A549 (cell line): ENCODE results near the gene IMPDH2. TPM values are rescaled to one million over a fixed set of nuclear protein-coding genes. Genes with fewer than 3 reads are reported as not detected.
A peak's percentile ranks its signal among the peaks of the same experiment; 100 is the strongest.

Source experiments
- ATAC-seq, 2 experiments: fragments of 200-7000 bp in 1 of 2; fragments of >200 bp in 1 of 2; cut with Nextera tagmentation in 1 of 2; cut with Tn5 transposase in 1 of 2; 3 replicates each; pipeline versions ENCODE4 v1.8.0 to v1.9.1; 2018 to 2020; ENCODE audit warnings: mild to moderate bottlenecking in 1 of 2, moderate library complexity in 1 of 2
- CTCF ChIA-PET: fragments of 300-600 bp; sonication (Branson Sonifier 250); formaldehyde crosslinking; extraction: SDS; loops from one replicate; lab custom pipeline; 2021; ENCODE audit warnings: antibody characterized with exemption, inconsistent platforms; lab: Yijun Ruan, JAX
- POLR2A ChIA-PET: fragments of 350-600 bp; formaldehyde crosslinking; extraction: SDS; loops from one replicate; lab custom pipeline; 2021; ENCODE audit warnings: antibody characterized with exemption, inconsistent platforms; lab: Yijun Ruan, JAX
- DNase-seq, 2 experiments: peaks; one replicate each; pipeline versions ENCODE4 v3.0.0 to v3.0.0-alpha.2; 2011 to 2016; ENCODE audit warnings: low read depth in 1 of 2, low spot score in 1 of 2
- FAIRE-seq: peaks from 2 replicates; lab custom pipeline; 2011; peaks lifted over from hg19 to GRCh38; lab: Jason Lieb, UNC
- H3K27ac ChIP-seq, 2 experiments: fragments of >200 bp; sonication (Bioruptor Twin); formaldehyde crosslinking; 3 replicates each; pipeline ENCODE4 v1.5.1; 2016 to 2017
- H3K4me1 ChIP-seq: fragments of >200 bp; sonication (Bioruptor Twin); formaldehyde crosslinking; 3 replicates; pipeline ENCODE4 v1.6.1; 2016
- H3K4me2 ChIP-seq: fragments of >200 bp; sonication (Bioruptor Twin); formaldehyde crosslinking; 3 replicates; pipeline ENCODE4 v1.6.1; 2016
- H3K4me3 ChIP-seq: fragments of >200 bp; sonication (Bioruptor Twin); formaldehyde crosslinking; 3 replicates; pipeline ENCODE4 v1.5.1; 2016
- H3K9me3 ChIP-seq: fragments of >200 bp; sonication (Bioruptor Twin); formaldehyde crosslinking; 3 replicates; pipeline ENCODE4 v1.6.1; 2016
- BCL3 ChIP-seq: fragments of >200 bp; sonication (Bioruptor Twin); formaldehyde crosslinking; IDR thresholded peaks from 3 replicates; pipeline ENCODE4 v1.6.1; 2016
- CBX8 ChIP-seq: fragments of 200-600 bp; sonication (generic); IDR thresholded peaks from 2 replicates; pipeline ENCODE4 v1.6.1; 2016
- E2F6 ChIP-seq: IDR thresholded peaks from 2 replicates; pipeline ENCODE4 v1.6.1; 2012; ENCODE audit warnings: low read depth, borderline replicate concordance
- EHF ChIP-seq: fragments of 250-450 bp; sonication (Bioruptor Pico); IDR thresholded peaks from 2 replicates; pipeline ENCODE4 v1.5.0; 2020; ENCODE audit warnings: mild to moderate bottlenecking
- ELK1 ChIP-seq: fragments of 150-350 bp; IDR thresholded peaks from 2 replicates; pipeline ENCODE4 v1.6.1; 2014; ENCODE audit warnings: low read depth, mild to moderate bottlenecking, low read length
- EP300 ChIP-seq, 2 experiments: fragments of >200 bp; sonication (Bioruptor Twin); formaldehyde crosslinking; IDR thresholded peaks; 2 replicates in 1 of 2; 3 replicates in 1 of 2; pipeline ENCODE4 v1.6.1; 2016 to 2017
- ESRRA ChIP-seq: fragments of 150-350 bp; IDR thresholded peaks from 2 replicates; pipeline ENCODE4 v1.6.1; 2014; ENCODE audit warnings: mild to moderate bottlenecking, low read length, borderline replicate concordance
- FOSB ChIP-seq: fragments of 250-450 bp; sonication (Bioruptor Pico); IDR thresholded peaks from 2 replicates; pipeline ENCODE4 v1.5.0; 2020; ENCODE audit warnings: mild to moderate bottlenecking, moderate library complexity
- HEYL ChIP-seq: fragments of 250-450 bp; sonication (Bioruptor Pico); IDR thresholded peaks from 2 replicates; pipeline ENCODE4 v1.8.0; 2021; ENCODE audit warnings: mild to moderate bottlenecking, moderate library complexity
- HOXA7 ChIP-seq: fragments of 250-450 bp; sonication (Bioruptor Pico); IDR thresholded peaks from 2 replicates; pipeline ENCODE4 v1.5.0; 2020; ENCODE audit warnings: mild to moderate bottlenecking, moderate library complexity
- HOXB5 ChIP-seq: fragments of 250-450 bp; sonication (Bioruptor Pico); IDR thresholded peaks from 2 replicates; pipeline ENCODE4 v1.5.0; 2020; ENCODE audit warnings: mild to moderate bottlenecking, moderate library complexity
- JUN ChIP-seq, 2 experiments: fragments of >200 bp; sonication (Bioruptor Twin); formaldehyde crosslinking; IDR thresholded peaks; 2 replicates in 1 of 2; 3 replicates in 1 of 2; pipeline ENCODE4 v1.6.1; 2016 to 2017
- JUNB ChIP-seq: fragments of >200 bp; sonication (Bioruptor Twin); formaldehyde crosslinking; IDR thresholded peaks from 2 replicates; pipeline ENCODE4 v1.6.1; 2016
- KDM1A ChIP-seq: fragments of 200-600 bp; sonication (generic); IDR thresholded peaks from 2 replicates; pipeline ENCODE4 v1.6.1; 2016; ENCODE audit warnings: low read depth, mild to moderate bottlenecking
- KDM5A ChIP-seq: fragments of 200-600 bp; sonication (generic); IDR thresholded peaks from 2 replicates; pipeline ENCODE4 v1.6.1; 2016; ENCODE audit warnings: antibody characterized with exemption, mild to moderate bottlenecking
- MAX ChIP-seq: IDR thresholded peaks from 2 replicates; pipeline ENCODE4 v1.6.1; 2012
- MYC ChIP-seq: IDR thresholded peaks from 2 replicates; pipeline ENCODE4 v1.6.1; 2012; ENCODE audit warnings: mild to moderate bottlenecking, inconsistent platforms, low read length, improper control_type of control experiment, borderline replicate concordance
- NR3C1 ChIP-seq: fragments of >200 bp; sonication (Bioruptor Twin); formaldehyde crosslinking; IDR thresholded peaks from 3 replicates; pipeline ENCODE4 v1.6.1; 2017
- PBX3 ChIP-seq: IDR thresholded peaks from 2 replicates; pipeline ENCODE4 v1.6.1; 2012
- PHF8 ChIP-seq: fragments of 200-600 bp; sonication (generic); IDR thresholded peaks from 2 replicates; pipeline ENCODE4 v1.6.1; 2016; ENCODE audit warnings: low read depth, mild to moderate bottlenecking, antibody characterized with exemption, moderate library complexity, borderline replicate concordance
- POLR2A ChIP-seq: IDR thresholded peaks from 2 replicates; pipeline ENCODE4 v1.6.1; 2012; ENCODE audit warnings: mild to moderate bottlenecking, low read length
- RAD21 ChIP-seq, 2 experiments: fragments of >200 bp in 1 of 2; sonication (Bioruptor Twin) in 1 of 2; formaldehyde crosslinking in 1 of 2; IDR thresholded peaks in 1 of 2; conservative IDR thresholded peaks in 1 of 2; 2 replicates in 1 of 2; 3 replicates in 1 of 2; pipeline ENCODE4 v1.6.1; 2012 to 2018; ENCODE audit warnings: inconsistent platforms in 1 of 2
- RARB ChIP-seq: fragments of 250-450 bp; sonication (Bioruptor Pico); IDR thresholded peaks from 2 replicates; pipeline ENCODE4 v1.8.0; 2021; ENCODE audit warnings: mild to moderate bottlenecking, moderate library complexity
- REST ChIP-seq: fragments of 200-600 bp; sonication (generic); IDR thresholded peaks from 2 replicates; pipeline ENCODE4 v1.6.1; 2016; ENCODE audit warnings: antibody characterized with exemption, mild to moderate bottlenecking, moderate library complexity
- SMC3 ChIP-seq: fragments of >200 bp; sonication (Bioruptor Twin); formaldehyde crosslinking; IDR thresholded peaks from 3 replicates; pipeline ENCODE4 v1.6.1; 2018; ENCODE audit warnings: inconsistent platforms
- TFCP2L1 ChIP-seq: fragments of 250-450 bp; sonication (Bioruptor Pico); IDR thresholded peaks from 2 replicates; pipeline ENCODE4 v1.5.0; 2021; ENCODE audit warnings: mild to moderate bottlenecking
- TP53 ChIP-seq: fragments of 250-450 bp; sonication (Bioruptor Pico); IDR thresholded peaks from 2 replicates; pipeline ENCODE4 v1.5.0; 2021; ENCODE audit warnings: mild to moderate bottlenecking, moderate library complexity
- ZFP36 ChIP-seq: fragments of 450-650 bp; IDR thresholded peaks from 2 replicates; pipeline ENCODE4 v1.6.1; 2014; ENCODE audit warnings: borderline replicate concordance; ENCODE audit not compliant: partially characterized antibody
- ZNF302 ChIP-seq: fragments of 250-450 bp; sonication (Bioruptor Pico); IDR thresholded peaks from 2 replicates; pipeline ENCODE4 v1.9.0; 2021; ENCODE audit warnings: inconsistent platforms, mild to moderate bottlenecking, moderate library complexity
- ZSCAN20 ChIP-seq: fragments of 250-450 bp; sonication (Bioruptor Pico); IDR thresholded peaks from 2 replicates; pipeline ENCODE4 v1.8.0; 2022; ENCODE audit warnings: mild to moderate bottlenecking, moderate library complexity
- WGBS: methylation state at CpG from one replicate; pipeline ENCODE4 v1.1.6; 2017; ENCODE audit errors: missing lambda C conversion rate; 5-methylcytosine and 5-hydroxymethylcytosine counted together
- polyA plus RNA-seq, 4 experiments: library from polyadenylated mRNA; depleted of rRNA in 3 of 4; stranded (reverse); fragments of >200 nt; fragmentation: RNase III in 1 of 4; extraction: RNeasy Plus Mini Kit Qiagen cat#74134 plus additional on column Dnase treatment in 1 of 4; gene quantifications; 2 replicates in 3 of 4; 3 replicates in 1 of 4; pipeline ENCODE4 v1.2.3, GENCODE V29; 2011 to 2017

IMPDH2 gene
- polyA plus RNA-seq, 2 of the 4 experiments (the other 2 are of a cell fraction), result 175 to 212 TPM

GRCh38 chr3:49022688-49023171 is 6.5 kb downstream of the IMPDH2 start (continued):
- no peak for TF ChIP-seq JUN (IDR thresholded peaks at IDR 0.05)
- TF ChIP-seq JUNB, result no peak
- no peak for TF ChIP-seq HOXB5 (CRISPR knock-in tag)
- TF ChIP-seq, all 56 proteins: peak for 0

- FAIRE-seq, result no peak
- Histone ChIP-seq H3K27ac (peak within 1 kb of the TSS; percentile 98 to 100), H3K4me3 (peak within 1 kb of the TSS; percentile 76), H3K4me1 (peaks cover 26% of the 10 kb centered on the region), H3K9me3 (no peaks in the 10 kb centered on the region), H3K4me2 (peak within 1 kb of the TSS; percentile 82)
- ChIA-PET CTCF (interaction anchor here (0.6 to 30.1 kb wide), 19 partner anchors 10 to 459 kb away, joined by 3 to 385 read pairs (median 4); partner anchors contain the start of genes P4HTM, UCN2 and WDR6), POLR2A (interaction anchor here (0.8 to 4.6 kb wide), 13 partner anchors 7 to 427 kb away, joined by 3 to 57 read pairs (median 6); partner anchors contain the start of genes IMPDH2, LAMB2, NCKIPSD and P4HTM)
- WGBS, result 10% methylated on average over 4 of the region's 83 CpGs
- peak; percentile 63 to 96 for DNase-seq
- ATAC-seq, result peak; percentile 69 to 83
- TF ChIP-seq ZSCAN20 (no peak), FOSB (no peak), JUN (IDR thresholded peaks at IDR 0.05) (no peak; a peak in 2 of 5 replicates), KDM5A (0 out of 2 replicates have a peak, but pooled peaks have one; percentile 25), TP53 (CRISPR knock-in tag) (no peak), JUNB (no peak), ZFP36 (no peak), SMC3 (no peak), ZNF302 (no peak), ESRRA (no peak), EP300 (IDR thresholded peaks at IDR 0.05) (no peak), TFCP2L1 (no peak), REST (peak; percentile 56), HOXB5 (CRISPR knock-in tag) (no peak), RAD21 (conservative IDR thresholded peaks at IDR 0.05 in 1 of 2, IDR thresholded peaks at IDR 0.05 in 1 of 2) (no peak), EHF (no peak), HOXA7 (CRISPR knock-in tag) (no peak), E2F6 (no peak; the same call in 1 of the 2 replicates), CBX8 (no peak), ELK1 (no peak), MAX (peak; percentile 66), KDM1A (no peak), PBX3 (no peak), BCL3 (no peak), HEYL (CRISPR knock-in tag) (no peak), NR3C1 (no peak), RARB (no peak), POLR2A (peak; percentile 93), PHF8 (peak; percentile 69), MYC (peak; percentile 51; the same call in 1 of the 2 replicates)
Observed at GRCh38 chr3:49021813-49022687, 7.1 kb downstream of the IMPDH2 start, which contains the start of gene NDUFAF3. NDUFAF3 (plus strand) TSS chr3:49022121; CDS start chr3:49022145, 24 bp downstream.
